Thyroid gland (tissue), 4 donors: ENCODE measurements around the gene RGS19. TPM values are rescaled to one million over a fixed set of nuclear protein-coding genes. Genes with fewer than 3 reads are reported as not detected.

Source experiments
- DNase-seq, 2 donors: peaks; one replicate each; pipeline ENCODE4 v3.0.0-alpha.2; 2019
- H3K27ac ChIP-seq, 3 donors: fragments of 200-600 bp; sonication (generic); 1 replicate in 2 of 3; 2 replicates in 1 of 3; pipeline ENCODE4 v1.5.1; 2016 to 2019; ENCODE audit warnings: mild to moderate bottlenecking in 1 of 3, moderate library complexity in 1 of 3
- H3K27me3 ChIP-seq: fragments of 200-600 bp; sonication (generic); one replicate; pipeline ENCODE4 v1.5.1; 2019
- H3K36me3 ChIP-seq, 2 donors: fragments of 200-600 bp; sonication (generic); one replicate each; pipeline ENCODE4 v1.5.1; 2016 to 2019
- H3K4me1 ChIP-seq, 2 donors: fragments of 200-600 bp; sonication (generic); one replicate each; pipeline ENCODE4 v1.5.1; 2017 to 2019
- H3K4me3 ChIP-seq, 3 donors: fragments of 200-600 bp; sonication (generic); replicated peaks in 1 of 3; 1 replicate in 2 of 3; 2 replicates in 1 of 3; pipeline ENCODE4 v1.5.1; 2016; ENCODE audit warnings: mild to moderate bottlenecking in 1 of 3
- H3K9me3 ChIP-seq: fragments of 200-600 bp; sonication (generic); one replicate; pipeline ENCODE4 v1.5.1; 2017
- POLR2A ChIP-seq, 2 donors: fragments of 450-650 bp; IDR thresholded peaks; one replicate each; pipeline ENCODE4 v1.6.1; 2017; ENCODE audit warnings: antibody characterized with exemption in 2 of 2, mild to moderate bottlenecking in 2 of 2, moderate library complexity in 1 of 2
- WGBS, 2 donors: methylation state at CpG; one replicate each; pipeline ENCODE4 v1.1.5; 2017; 5-methylcytosine and 5-hydroxymethylcytosine counted together
- intact Hi-C: fragments of 100-400 bp; cut with DNase I; formaldehyde crosslinking; loops from one replicate; pipeline ENCODE4 v1.15.1; 2023
- total RNA-seq, 4 donors: library from RNA; depleted of rRNA; stranded (reverse); fragments of >200 nt; gene quantifications; one replicate each; pipeline ENCODE4 v1.2.3, GENCODE V29; 2016
- TF ChIP-seq, protein P1 (sequence below), 6 experiments: fragments of 200-600 bp in 3 of 6; fragments of 450-650 bp in 3 of 6; sonication (generic) in 3 of 6; IDR thresholded peaks; one replicate each; pipeline ENCODE4 v1.5.1; 2016 to 2019; ENCODE audit warnings: antibody characterized with exemption in 6 of 6, mild to moderate bottlenecking in 2 of 6, inconsistent platforms in 1 of 6, moderate library complexity in 1 of 6

RGS19 gene
- total RNA-seq, 4 donors from 2014 or later = 10.5 to 17.2 (median 13.4) TPM

DNA sequence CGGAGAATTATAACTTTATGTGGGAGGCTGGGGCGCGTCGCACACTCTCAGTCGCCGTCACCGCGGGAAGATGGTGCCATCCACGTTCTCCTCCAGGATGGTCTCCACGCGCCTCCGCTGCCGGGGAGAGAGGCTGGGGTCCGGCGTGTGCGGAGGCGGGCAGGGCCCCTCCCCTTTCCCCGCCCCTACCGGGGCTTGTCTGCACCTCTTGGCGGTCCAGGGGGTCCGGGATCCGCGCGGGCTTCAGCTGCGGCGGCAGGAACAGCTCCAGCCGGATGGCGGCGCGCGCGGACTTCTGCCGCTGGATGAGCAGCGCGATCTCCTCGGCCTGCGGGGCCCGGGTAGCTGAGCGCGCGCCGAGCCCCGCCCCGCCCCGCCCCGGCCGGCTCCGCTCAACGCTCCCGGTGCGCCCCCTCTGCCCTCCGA lies 4.1 kb upstream of the RGS19 start:
- DNase-seq = peak; percentile 65 to 73
- Histone ChIP-seq H3K27ac (no peak overlapping the region), H3K36me3 (no peaks in the 10 kb centered on the region), H3K9me3 (no peaks in the 10 kb centered on the region), H3K4me1 (peaks cover 9 to 32% of the 10 kb centered on the region in 2 donors), H3K27me3 (no peaks in the 10 kb centered on the region), H3K4me3 (peak overlapping the region in 1 of 3 donors; percentile 44)
- WGBS, 2 donors = 0 to 10% methylated on average over 1 to 2 of the region's 52 CpGs
- TF ChIP-seq, protein P1, sequence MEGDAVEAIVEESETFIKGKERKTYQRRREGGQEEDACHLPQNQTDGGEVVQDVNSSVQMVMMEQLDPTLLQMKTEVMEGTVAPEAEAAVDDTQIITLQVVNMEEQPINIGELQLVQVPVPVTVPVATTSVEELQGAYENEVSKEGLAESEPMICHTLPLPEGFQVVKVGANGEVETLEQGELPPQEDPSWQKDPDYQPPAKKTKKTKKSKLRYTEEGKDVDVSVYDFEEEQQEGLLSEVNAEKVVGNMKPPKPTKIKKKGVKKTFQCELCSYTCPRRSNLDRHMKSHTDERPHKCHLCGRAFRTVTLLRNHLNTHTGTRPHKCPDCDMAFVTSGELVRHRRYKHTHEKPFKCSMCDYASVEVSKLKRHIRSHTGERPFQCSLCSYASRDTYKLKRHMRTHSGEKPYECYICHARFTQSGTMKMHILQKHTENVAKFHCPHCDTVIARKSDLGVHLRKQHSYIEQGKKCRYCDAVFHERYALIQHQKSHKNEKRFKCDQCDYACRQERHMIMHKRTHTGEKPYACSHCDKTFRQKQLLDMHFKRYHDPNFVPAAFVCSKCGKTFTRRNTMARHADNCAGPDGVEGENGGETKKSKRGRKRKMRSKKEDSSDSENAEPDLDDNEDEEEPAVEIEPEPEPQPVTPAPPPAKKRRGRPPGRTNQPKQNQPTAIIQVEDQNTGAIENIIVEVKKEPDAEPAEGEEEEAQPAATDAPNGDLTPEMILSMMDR (IDR thresholded peaks at IDR 0.05) = peak; percentile 24 to 72 (median 40)
- no peak for TF ChIP-seq POLR2A (IDR thresholded peaks at IDR 0.05)
- intact Hi-C loops = no loop called here

DNA sequence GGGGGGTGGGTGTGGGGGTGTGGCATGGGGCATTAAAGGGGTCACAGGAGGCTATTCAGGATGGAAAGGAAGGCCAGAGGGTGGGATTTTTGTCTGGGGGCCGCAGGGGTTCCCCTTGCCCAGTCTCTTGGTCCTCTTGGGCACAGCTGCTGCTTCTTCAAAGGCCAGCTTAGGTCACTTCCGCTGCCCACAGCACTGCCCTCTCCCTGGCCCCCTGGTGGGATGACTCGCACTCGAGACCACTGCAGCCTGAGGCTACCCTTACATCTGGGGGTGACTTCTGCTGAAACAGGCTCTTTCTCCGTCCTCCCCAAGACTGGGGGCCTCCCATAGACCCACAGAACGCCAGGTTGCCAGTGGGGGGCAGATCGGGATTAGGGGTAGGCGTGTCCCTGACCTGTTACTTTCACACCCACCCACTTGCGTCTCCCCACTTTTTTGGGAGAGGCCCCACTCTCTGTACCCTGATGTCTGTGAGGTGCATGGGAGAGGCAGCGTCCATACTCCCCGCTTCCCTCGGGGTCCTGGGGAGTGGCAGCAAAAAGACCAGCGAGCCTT lies 3.6 kb upstream of the RGS19 start:
- no peaks in the 10 kb centered on the region for H3K9me3 ChIP-seq
- no peaks in the 10 kb centered on the region for H3K27me3 ChIP-seq
- intact Hi-C loops = no loop called here
- WGBS, 2 donors = 33% methylated on average over 10 to 12 of the region's 13 CpGs
- peak overlapping the region in 1 of 3 donors; percentile 44 for H3K4me3 ChIP-seq
- H3K36me3 ChIP-seq = no peaks in the 10 kb centered on the region
- peaks cover 11 to 37% of the 10 kb centered on the region in 2 donors for H3K4me1 ChIP-seq
- TF ChIP-seq, protein P1 (IDR thresholded peaks at IDR 0.05) = no peak
- TF ChIP-seq POLR2A (IDR thresholded peaks at IDR 0.05) = no peak
- H3K27ac ChIP-seq = no peak overlapping the region
- DNase-seq = no peak

- DNase-seq = no peak
Measured at GRCh38 chr20:64082126-64082731, 2.9 kb upstream of the RGS19 start.

GRCh38 chr20:64081624-64081964 lies 2.3 kb upstream of the RGS19 start:
- Histone ChIP-seq H3K4me1 (peaks cover 11 to 39% of the 10 kb centered on the region in 2 donors), H3K27ac (no peak overlapping the region), H3K4me3 (no peak overlapping the region), H3K36me3 (no peaks in the 10 kb centered on the region), H3K27me3 (no peaks in the 10 kb centered on the region), H3K9me3 (no peaks in the 10 kb centered on the region)
- intact Hi-C loops = no loop called here
- no peak for DNase-seq
- WGBS, 2 donors = 93 to 100% methylated on average over 6 of the region's 6 CpGs
- TF ChIP-seq POLR2A (IDR thresholded peaks at IDR 0.05) = no peak
- TF ChIP-seq, protein P1 (IDR thresholded peaks at IDR 0.05) = no peak

More at GRCh38 chr20:64082126-64082731, 2.9 kb upstream of the RGS19 start:
- Histone ChIP-seq H3K27me3 (no peaks in the 10 kb centered on the region), H3K9me3 (no peaks in the 10 kb centered on the region), H3K4me1 (peaks cover 11 to 39% of the 10 kb centered on the region in 2 donors), H3K36me3 (no peaks in the 10 kb centered on the region), H3K4me3 (no peak overlapping the region), H3K27ac (no peak overlapping the region)
- TF ChIP-seq, protein P1 (IDR thresholded peaks at IDR 0.05) = no peak
- no peak for TF ChIP-seq POLR2A (IDR thresholded peaks at IDR 0.05)
- intact Hi-C loops = no loop called here
- 31% methylated on average over 13 of the region's 13 CpGs; no CpG with 5 or more reads in 1 of the 2 donors for WGBS, 2 donors
